Mucosa of stomach (tissue), 1 donor: ENCODE results near the gene RAMP3.

Experiments used
- H3K27me3 ChIP-seq: one replicate; pipeline ENCODE4 v1.7.0; 2013; ENCODE audit warnings: mild to moderate bottlenecking, low read length; ENCODE audit not compliant: control insufficient read depth, insufficient read depth
- H3K36me3 ChIP-seq: one replicate; pipeline ENCODE4 v1.7.0; 2013; ENCODE audit warnings: low read length; ENCODE audit not compliant: control insufficient read depth, insufficient read depth
- H3K4me1 ChIP-seq: one replicate; pipeline ENCODE4 v1.7.0; 2013; ENCODE audit warnings: mild to moderate bottlenecking, low read length; ENCODE audit not compliant: control insufficient read depth, insufficient read depth
- H3K4me3 ChIP-seq: one replicate; pipeline ENCODE4 v1.7.0; 2013; ENCODE audit warnings: low read length
- H3K9ac ChIP-seq: one replicate; pipeline ENCODE4 v1.7.0; 2013; ENCODE audit warnings: mild to moderate bottlenecking, low read length, moderate library complexity
- H3K9me3 ChIP-seq: one replicate; pipeline ENCODE4 v1.7.0; 2013; ENCODE audit warnings: mild to moderate bottlenecking, low read length, moderate library complexity; ENCODE audit not compliant: control insufficient read depth
- donor health status: Pancreatic carcinoma.

The RAMP3 gene

GRCh38 chr7:45176886-45177731 lies 19.5 kb downstream of the RAMP3 start:
- H3K27me3 ChIP-seq = no peaks in the 10 kb centered on the region
- H3K9ac ChIP-seq = no peak overlapping the region
- H3K4me1 ChIP-seq = no peaks in the 10 kb centered on the region
- no peaks in the 10 kb centered on the region for H3K9me3 ChIP-seq
- H3K36me3 ChIP-seq = no peaks in the 10 kb centered on the region
- H3K4me3 ChIP-seq = no peak overlapping the region

DNA sequence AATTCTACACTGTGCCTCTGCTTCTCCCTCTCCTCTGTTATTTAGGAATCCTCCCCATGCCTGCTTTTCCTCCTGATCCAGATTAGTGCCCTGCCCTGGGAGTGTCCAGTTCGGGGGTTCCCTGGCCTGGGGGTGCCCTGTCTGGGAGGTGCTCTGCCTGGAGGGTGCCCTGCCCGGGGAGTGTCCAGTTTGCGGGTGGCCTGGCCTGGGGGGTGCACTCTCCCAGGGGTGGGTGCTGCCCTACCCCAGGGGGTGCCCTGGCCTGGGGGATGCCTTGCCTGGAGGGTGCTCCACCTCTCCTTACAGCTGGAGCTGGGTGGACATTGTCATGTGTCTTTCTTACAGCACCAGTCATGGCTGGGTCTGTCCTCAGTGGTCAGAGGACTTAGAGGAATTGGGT lies 20.2 kb downstream of the RAMP3 start:
- H3K9ac ChIP-seq = no peak overlapping the region

GRCh38 chr7:45178241-45179225 lies 20.9 kb downstream of the RAMP3 start:
- Histone ChIP-seq H3K27me3 (no peaks in the 10 kb centered on the region), H3K9ac (no peak overlapping the region), H3K4me3 (no peak overlapping the region), H3K36me3 (no peaks in the 10 kb centered on the region), H3K9me3 (no peaks in the 10 kb centered on the region), H3K4me1 (no peaks in the 10 kb centered on the region)

More for the DNA sequence above, 20.2 kb downstream of the RAMP3 start:
- Histone ChIP-seq H3K27me3 (no peaks in the 10 kb centered on the region), H3K36me3 (no peaks in the 10 kb centered on the region), H3K4me3 (no peak overlapping the region), H3K4me1 (no peaks in the 10 kb centered on the region), H3K9me3 (no peaks in the 10 kb centered on the region)

GRCh38 chr7:45179666-45180065 lies 22.1 kb downstream of the RAMP3 start:
- no peak overlapping the region for H3K9ac ChIP-seq
- no peaks in the 10 kb centered on the region for H3K9me3 ChIP-seq
- no peaks in the 10 kb centered on the region for H3K27me3 ChIP-seq
- H3K4me3 ChIP-seq = no peak overlapping the region
- H3K36me3 ChIP-seq = no peaks in the 10 kb centered on the region
- no peaks in the 10 kb centered on the region for H3K4me1 ChIP-seq

DNA sequence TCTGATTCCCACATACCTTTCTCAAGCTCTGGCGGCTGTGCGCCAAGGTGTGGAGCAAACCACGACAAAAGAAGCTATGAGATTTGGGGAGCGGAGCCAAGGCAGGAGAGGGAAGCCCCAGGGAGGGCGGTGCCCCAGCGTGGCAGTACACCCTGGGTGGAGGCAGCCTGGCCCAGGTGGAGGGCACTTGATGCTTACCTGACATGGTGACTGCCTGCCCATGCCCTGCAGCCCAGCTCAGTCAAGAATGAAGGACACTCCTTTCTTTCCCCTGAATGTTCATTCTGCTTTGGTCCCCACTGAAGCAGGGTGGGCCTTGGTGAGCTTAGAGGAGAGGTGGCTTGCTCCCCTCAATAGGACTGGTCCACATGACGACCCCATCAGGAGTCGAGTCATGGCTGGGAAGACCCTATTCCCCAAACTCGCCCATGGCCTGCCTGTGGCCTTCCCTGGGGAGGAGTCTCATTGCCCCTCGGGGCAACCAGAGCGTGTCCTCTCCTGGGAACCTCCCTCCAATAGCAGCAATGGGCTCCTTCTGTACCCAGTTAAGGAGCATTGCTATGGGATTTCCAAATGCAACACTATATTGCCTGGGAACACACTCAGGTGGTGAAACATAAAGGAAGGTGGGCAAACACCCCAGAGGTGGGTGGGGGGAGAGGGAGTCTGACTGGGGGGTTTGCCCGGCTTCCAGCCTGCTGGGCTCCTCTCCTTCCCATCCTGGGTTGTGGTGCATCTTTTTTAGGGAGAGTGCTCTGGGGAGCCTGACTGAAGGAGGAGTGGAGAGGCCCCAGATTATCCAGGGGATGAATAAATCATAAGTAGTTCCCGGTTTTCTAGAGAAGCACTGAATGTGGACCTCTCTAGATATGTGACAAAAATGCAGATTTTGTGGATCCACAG lies 22.7 kb downstream of the RAMP3 start:
- Histone ChIP-seq H3K9ac (no peak overlapping the region), H3K9me3 (no peaks in the 10 kb centered on the region), H3K4me3 (no peak overlapping the region), H3K27me3 (no peaks in the 10 kb centered on the region), H3K36me3 (no peaks in the 10 kb centered on the region), H3K4me1 (no peaks in the 10 kb centered on the region)

GRCh38 chr7:45181286-45181960 lies 23.8 kb downstream of the RAMP3 start:
- no peaks in the 10 kb centered on the region for H3K27me3 ChIP-seq
- H3K9ac ChIP-seq = no peak overlapping the region

GRCh38 chr7:45181991-45182855 lies 24.6 kb downstream of the RAMP3 start:
- H3K9me3 ChIP-seq = no peaks in the 10 kb centered on the region
- H3K9ac ChIP-seq = no peak overlapping the region
- H3K4me3 ChIP-seq = no peak overlapping the region
- no peaks in the 10 kb centered on the region for H3K27me3 ChIP-seq
- no peaks in the 10 kb centered on the region for H3K36me3 ChIP-seq
- H3K4me1 ChIP-seq = no peaks in the 10 kb centered on the region

More at GRCh38 chr7:45181286-45181960, 23.8 kb downstream of the RAMP3 start:
- no peak overlapping the region for H3K4me3 ChIP-seq
- H3K4me1 ChIP-seq = no peaks in the 10 kb centered on the region
- no peaks in the 10 kb centered on the region for H3K36me3 ChIP-seq
- H3K9me3 ChIP-seq = no peaks in the 10 kb centered on the region

GRCh38 chr7:45182856-45183710 lies 25.5 kb downstream of the RAMP3 start:
- Histone ChIP-seq H3K4me1 (no peaks in the 10 kb centered on the region), H3K36me3 (no peaks in the 10 kb centered on the region), H3K9me3 (no peaks in the 10 kb centered on the region), H3K9ac (no peak overlapping the region), H3K4me3 (no peak overlapping the region), H3K27me3 (no peaks in the 10 kb centered on the region)

- no peaks in the 10 kb centered on the region for H3K9me3 ChIP-seq
These were observed 26.2 kb downstream of the RAMP3 start for GRCh38 chr7:45183711-45184210.

More at GRCh38 chr7:45183711-45184210, 26.2 kb downstream of the RAMP3 start:
- Histone ChIP-seq H3K36me3 (no peaks in the 10 kb centered on the region), H3K27me3 (no peaks in the 10 kb centered on the region), H3K9ac (no peak overlapping the region), H3K4me1 (no peaks in the 10 kb centered on the region), H3K4me3 (no peak overlapping the region)
